ENCODE data around the gene RBM27. TPM values are rescaled to one million over a fixed set of nuclear protein-coding genes. Genes with fewer than 3 reads are reported as not detected.

The RBM27 gene
- polyA plus RNA-seq, 3 donors from 2014 or later = 3.6 to 7.1 (median 5.8) TPM

Other genes with a start within 250 kb of the RBM27 start
- not detected for gene PLAC8L1, start 98.0 kb upstream of the RBM27 start, polyA plus RNA-seq
- 10 to 100 TPM; 45.3 to 86.3 (median 72.6) TPM for gene LARS1, start 21.0 kb upstream of the RBM27 start, polyA plus RNA-seq
- not detected for gene POU4F3, start 135.2 kb downstream of the RBM27 start, polyA plus RNA-seq
- 10 to 100 TPM; 14.9 to 45.0 (median 21.2) TPM for gene TCERG1, start 243.7 kb downstream of the RBM27 start, polyA plus RNA-seq